ENCODE measurements around the gene CYGB.
"Not testable (repeated sequence)": the region's sequence is repeated elsewhere in the genome, so short reads cannot be mapped to it uniquely, and the experiment has no call there.

Gene CYGB

DNA sequence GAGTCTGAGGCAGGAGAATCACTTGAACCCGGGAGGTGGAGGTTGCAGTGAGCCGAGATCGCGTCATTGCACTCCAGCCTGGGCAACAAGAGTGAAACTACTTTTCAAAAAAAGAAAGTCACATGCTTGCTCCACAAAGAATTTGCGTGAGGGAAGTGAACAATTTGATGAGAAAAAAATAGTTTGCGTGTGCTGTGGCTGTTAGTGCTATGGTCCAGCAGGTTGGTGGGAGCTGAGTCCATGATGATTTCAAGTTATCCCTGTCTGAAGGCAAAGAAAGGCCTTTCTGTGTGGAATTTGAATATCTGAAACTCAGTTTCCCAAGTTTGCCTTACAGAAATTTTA is 23.3 kb upstream of the CYGB start:
- Histone ChIP-seq H3K9me3 (ENCODE audit: control insufficient read depth, insufficient read depth, low read length) (no peaks in the 10 kb centered on the region), H3K4me1 (ENCODE audit: control insufficient read depth, low read length) (peaks cover 42% of the 10 kb centered on the region), H3F3A (ENCODE audit: control insufficient read depth, insufficient read depth) (peaks cover 21% of the 10 kb centered on the region), H3K9me2 (replicated peaks; ENCODE audit: control insufficient read depth, low read length) (no peaks in the 10 kb centered on the region), H3K27me3 (ENCODE audit: control insufficient read depth, low read length) (no peaks in the 10 kb centered on the region), H3K4me3 (ENCODE audit: low read length) (peak overlapping the region; percentile 10), H3K79me2 (ENCODE audit: control insufficient read depth, low read length) (peaks cover 63% of the 10 kb centered on the region), H3K36me3 (ENCODE audit: control insufficient read depth, low read length) (peaks cover 71% of the 10 kb centered on the region), H4K20me1 (ENCODE audit: control insufficient read depth, insufficient read depth, low read depth, low read length) (peaks cover 36% of the 10 kb centered on the region; the same call in 1 of the 2 replicates), H3K4me2 (ENCODE audit: low read length) (peak overlapping the region; percentile 69), H3K27ac (ENCODE audit: low read depth, low read length) (no peak overlapping the region)
- TF ChIP-seq CTCF (IDR thresholded peaks at IDR 0.05; ENCODE audit: low read depth, low read length, poor library complexity, severe bottlenecking) (no peak), EZH2phosphoT487 (IDR thresholded peaks at IDR 0.05; ENCODE audit: borderline replicate concordance, low read length) (no peak)

- Histone ChIP-seq H3K79me2 (ENCODE audit: control insufficient read depth, low read length) (peaks cover 63% of the 10 kb centered on the region), H3K9me2 (replicated peaks; ENCODE audit: control insufficient read depth, low read length) (no peaks in the 10 kb centered on the region), H3K4me1 (ENCODE audit: control insufficient read depth, low read length) (peaks cover 40% of the 10 kb centered on the region), H4K20me1 (ENCODE audit: control insufficient read depth, insufficient read depth, low read depth, low read length) (peaks cover 35% of the 10 kb centered on the region; the same call in 1 of the 2 replicates), H3K4me3 (ENCODE audit: low read length) (peak overlapping the region; percentile 90), H3K4me2 (ENCODE audit: low read length) (peak overlapping the region; percentile 69), H3K27me3 (ENCODE audit: control insufficient read depth, low read length) (no peaks in the 10 kb centered on the region), H3F3A (ENCODE audit: control insufficient read depth, insufficient read depth) (peaks cover 16% of the 10 kb centered on the region), H3K27ac (ENCODE audit: low read depth, low read length) (no peak overlapping the region), H3K36me3 (ENCODE audit: control insufficient read depth, low read length) (peaks cover 65% of the 10 kb centered on the region), H3K9me3 (ENCODE audit: control insufficient read depth, insufficient read depth, low read length) (no peaks in the 10 kb centered on the region)
- no peak for TF ChIP-seq EZH2phosphoT487 (IDR thresholded peaks at IDR 0.05; ENCODE audit: borderline replicate concordance, low read length)
- no peak for TF ChIP-seq CTCF (IDR thresholded peaks at IDR 0.05; ENCODE audit: low read depth, low read length, poor library complexity, severe bottlenecking)
These were observed 22.7 kb upstream of the CYGB start for GRCh38 chr17:76560036-76560876.

DNA sequence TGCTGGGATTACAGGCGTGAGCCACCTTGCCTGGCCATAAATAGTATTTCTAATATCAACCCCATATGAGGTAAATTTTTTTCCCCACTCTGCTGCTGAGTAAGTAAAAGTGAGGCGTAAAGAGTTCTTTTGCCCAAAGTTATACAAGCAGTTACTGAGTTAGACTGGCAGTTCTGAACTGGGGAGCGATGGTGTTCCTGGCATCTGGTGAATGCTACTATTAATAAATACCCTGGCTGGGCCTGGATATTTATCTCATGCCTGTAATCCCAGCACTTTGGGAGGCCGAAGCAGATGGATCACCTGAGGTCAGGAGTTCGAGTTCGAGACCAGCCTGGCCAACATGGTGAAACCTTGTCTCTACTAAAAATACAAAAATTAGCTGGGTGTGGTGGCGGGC is 22.0 kb upstream of the CYGB start:
- not testable (repeated sequence) for H3K27me3 ChIP-seq (ENCODE audit: control insufficient read depth, low read length); H3K9me3 ChIP-seq (ENCODE audit: control insufficient read depth, insufficient read depth, low read length); H3K9me2 ChIP-seq (replicated peaks; ENCODE audit: control insufficient read depth, low read length); H3K27ac ChIP-seq (ENCODE audit: low read depth, low read length)
- Histone ChIP-seq H3K4me3 (ENCODE audit: low read length) (peak overlapping the region; percentile 90), H3K79me2 (ENCODE audit: control insufficient read depth, low read length) (peaks cover 63% of the 10 kb centered on the region), H3K36me3 (ENCODE audit: control insufficient read depth, low read length) (peaks cover 57% of the 10 kb centered on the region), H3F3A (ENCODE audit: control insufficient read depth, insufficient read depth) (peaks cover 15% of the 10 kb centered on the region), H3K4me1 (ENCODE audit: control insufficient read depth, low read length) (peaks cover 39% of the 10 kb centered on the region), H3K4me2 (ENCODE audit: low read length) (peak overlapping the region; percentile 69), H4K20me1 (ENCODE audit: control insufficient read depth, insufficient read depth, low read depth, low read length) (peaks cover 27% of the 10 kb centered on the region; the same call in 1 of the 2 replicates)

Data from DOHH2 (cell line).